Breast epithelium (tissue), 3 donors: ENCODE results near the gene VPS13A.

Source experiments
- POLR2A ChIP-seq: fragments of 450-650 bp; IDR thresholded peaks from one replicate; pipeline ENCODE4 v1.6.1; 2016; ENCODE audit warnings: antibody characterized with exemption, mild to moderate bottlenecking, moderate library complexity
- TF ChIP-seq, protein P1 (sequence below), 3 donors: fragments of 450-650 bp; IDR thresholded peaks; one replicate each; pipeline ENCODE4 v1.5.1; 2016 to 2017; ENCODE audit warnings: antibody characterized with exemption in 3 of 3, mild to moderate bottlenecking in 3 of 3, moderate library complexity in 3 of 3

- TF ChIP-seq, protein P1, sequence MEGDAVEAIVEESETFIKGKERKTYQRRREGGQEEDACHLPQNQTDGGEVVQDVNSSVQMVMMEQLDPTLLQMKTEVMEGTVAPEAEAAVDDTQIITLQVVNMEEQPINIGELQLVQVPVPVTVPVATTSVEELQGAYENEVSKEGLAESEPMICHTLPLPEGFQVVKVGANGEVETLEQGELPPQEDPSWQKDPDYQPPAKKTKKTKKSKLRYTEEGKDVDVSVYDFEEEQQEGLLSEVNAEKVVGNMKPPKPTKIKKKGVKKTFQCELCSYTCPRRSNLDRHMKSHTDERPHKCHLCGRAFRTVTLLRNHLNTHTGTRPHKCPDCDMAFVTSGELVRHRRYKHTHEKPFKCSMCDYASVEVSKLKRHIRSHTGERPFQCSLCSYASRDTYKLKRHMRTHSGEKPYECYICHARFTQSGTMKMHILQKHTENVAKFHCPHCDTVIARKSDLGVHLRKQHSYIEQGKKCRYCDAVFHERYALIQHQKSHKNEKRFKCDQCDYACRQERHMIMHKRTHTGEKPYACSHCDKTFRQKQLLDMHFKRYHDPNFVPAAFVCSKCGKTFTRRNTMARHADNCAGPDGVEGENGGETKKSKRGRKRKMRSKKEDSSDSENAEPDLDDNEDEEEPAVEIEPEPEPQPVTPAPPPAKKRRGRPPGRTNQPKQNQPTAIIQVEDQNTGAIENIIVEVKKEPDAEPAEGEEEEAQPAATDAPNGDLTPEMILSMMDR (IDR thresholded peaks at IDR 0.05), result no peak
- TF ChIP-seq POLR2A, result no peak
Observed at GRCh38 chr9:77261605-77262004, 84.3 kb downstream of the VPS13A start.
